HG03521 (cell line): ENCODE results near the gene KLHDC8B.

Experiments
- ATAC-seq: cut with Tn5 transposase; IDR thresholded peaks from one replicate; pipeline ENCODE4 v1.9.1; 2021; ENCODE audit warnings: mild to moderate bottlenecking, moderate library complexity; ENCODE audit not compliant: unreplicated experiment

The KLHDC8B gene

GRCh38 chr3:49158103-49158709, 13.2 kb upstream of the KLHDC8B start:
- ATAC-seq = no peak

- ATAC-seq = no peak
Observed at GRCh38 chr3:49158792-49159191, 12.6 kb upstream of the KLHDC8B start.

GRCh38 chr3:49161197-49161596, 10.2 kb upstream of the KLHDC8B start:
- ATAC-seq = no peak

- ATAC-seq = no peak
Observed at GRCh38 chr3:49161808-49162530, 9.4 kb upstream of the KLHDC8B start.

DNA sequence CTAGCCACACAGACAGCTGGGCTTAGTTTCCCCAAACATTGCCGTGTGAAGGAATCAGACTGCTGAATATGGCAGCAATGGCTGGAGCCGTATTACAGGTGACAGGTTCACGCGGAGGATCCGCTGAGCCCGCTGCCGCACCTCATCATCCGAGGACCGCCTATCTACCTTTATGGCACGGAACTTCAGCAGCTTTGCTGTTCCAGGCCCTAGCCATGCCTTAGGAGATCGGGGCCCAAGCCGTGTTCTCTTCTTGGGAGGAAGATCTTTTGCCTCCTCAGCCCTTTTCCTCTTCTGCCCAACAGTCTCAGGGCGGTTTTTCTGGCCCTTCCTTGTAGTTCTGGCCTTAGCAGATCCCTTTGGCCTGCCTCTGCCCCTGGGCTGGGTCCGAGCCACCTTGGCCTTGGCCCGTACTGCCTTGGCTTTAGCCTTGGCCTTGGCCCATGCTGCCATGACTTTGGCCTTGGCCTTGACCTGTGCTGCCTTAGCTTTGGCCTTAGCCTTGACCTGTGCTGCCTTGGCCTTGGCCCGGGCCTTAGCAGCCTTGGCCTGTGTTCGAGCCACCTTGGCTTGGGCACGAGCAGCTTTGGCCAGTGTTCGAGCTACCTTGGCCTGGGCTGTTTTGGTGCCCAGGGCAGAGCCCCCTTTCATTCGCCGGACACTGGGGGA, 8.5 kb upstream of the KLHDC8B start:
- no peak for ATAC-seq

- no peak for ATAC-seq
Observed at GRCh38 chr3:49163609-49164008, 7.8 kb upstream of the KLHDC8B start.

- ATAC-seq = no peak
Observed at GRCh38 chr3:49164983-49165720, 6.2 kb upstream of the KLHDC8B start.

GRCh38 chr3:49165771-49166751, 5.3 kb upstream of the KLHDC8B start, which contains the start of gene CCDC71:
CCDC71 (minus strand) TSS chr3:49166331; CDS start chr3:49164208, 2,123 bp downstream.
- peak; percentile 76 for ATAC-seq

DNA sequence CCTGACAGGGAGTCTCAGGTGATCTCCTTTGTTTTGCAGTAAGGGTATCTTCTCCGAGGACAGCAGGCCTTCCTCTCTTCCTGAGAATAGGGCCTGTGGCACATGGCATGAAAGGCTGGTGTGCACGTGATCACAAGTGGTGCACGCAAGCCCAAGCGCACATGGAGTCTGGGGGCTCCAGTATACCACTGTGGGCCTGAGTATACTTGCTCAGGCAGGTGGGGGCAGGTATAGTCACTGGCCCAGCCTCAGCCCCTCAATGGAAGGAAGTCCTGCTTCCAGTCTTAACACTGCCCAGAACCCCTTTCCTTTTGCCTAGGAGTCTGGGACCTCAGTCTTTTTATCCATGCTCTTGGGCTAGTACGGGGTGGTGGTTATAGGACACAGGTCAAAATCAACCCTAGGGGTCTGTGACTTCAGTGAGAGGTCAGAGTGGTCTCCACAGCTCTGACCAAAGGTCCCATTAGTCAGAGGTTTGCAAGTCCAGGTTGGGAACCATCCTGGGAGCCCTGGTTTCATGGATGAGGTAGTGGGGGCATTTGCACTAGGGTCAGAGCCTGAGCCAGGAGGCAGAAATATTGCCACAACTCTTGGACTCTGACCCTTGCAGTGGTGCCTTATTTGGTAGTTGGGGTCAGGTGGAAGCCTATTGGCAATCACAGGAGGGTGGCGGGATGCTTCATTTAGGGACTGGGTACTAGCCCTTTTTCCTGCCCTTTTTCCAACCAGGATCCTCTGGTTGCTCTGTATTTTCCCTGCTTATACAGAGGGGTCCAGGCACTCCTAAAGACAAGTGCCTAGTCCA, 4.4 kb upstream of the KLHDC8B start:
- no peak for ATAC-seq

DNA sequence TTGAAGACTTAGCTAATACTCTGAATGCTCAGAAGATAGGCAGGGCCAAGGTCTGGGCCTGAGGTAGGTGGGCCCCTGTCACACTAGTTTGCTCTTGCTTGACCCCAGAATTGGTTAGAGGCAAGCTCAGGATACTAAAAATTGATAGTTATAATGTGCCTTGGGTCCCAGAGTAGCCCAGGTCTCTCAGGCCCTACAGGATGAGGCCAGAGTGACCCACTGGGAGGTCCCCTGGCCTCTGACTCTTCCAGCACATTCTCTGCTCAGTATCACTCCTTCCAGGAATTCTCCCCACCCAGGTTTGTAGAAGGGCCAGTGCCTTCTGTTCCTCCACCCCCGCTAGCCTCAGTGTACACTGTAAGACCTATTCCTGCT, 667 bp upstream of the KLHDC8B start:
- ATAC-seq = no peak

GRCh38 chr3:49171775-49172500, 540 bp downstream of the KLHDC8B start:
- no peak for ATAC-seq

GRCh38 chr3:49172551-49173041, 1.2 kb downstream of the KLHDC8B start:
- ATAC-seq = no peak

DNA sequence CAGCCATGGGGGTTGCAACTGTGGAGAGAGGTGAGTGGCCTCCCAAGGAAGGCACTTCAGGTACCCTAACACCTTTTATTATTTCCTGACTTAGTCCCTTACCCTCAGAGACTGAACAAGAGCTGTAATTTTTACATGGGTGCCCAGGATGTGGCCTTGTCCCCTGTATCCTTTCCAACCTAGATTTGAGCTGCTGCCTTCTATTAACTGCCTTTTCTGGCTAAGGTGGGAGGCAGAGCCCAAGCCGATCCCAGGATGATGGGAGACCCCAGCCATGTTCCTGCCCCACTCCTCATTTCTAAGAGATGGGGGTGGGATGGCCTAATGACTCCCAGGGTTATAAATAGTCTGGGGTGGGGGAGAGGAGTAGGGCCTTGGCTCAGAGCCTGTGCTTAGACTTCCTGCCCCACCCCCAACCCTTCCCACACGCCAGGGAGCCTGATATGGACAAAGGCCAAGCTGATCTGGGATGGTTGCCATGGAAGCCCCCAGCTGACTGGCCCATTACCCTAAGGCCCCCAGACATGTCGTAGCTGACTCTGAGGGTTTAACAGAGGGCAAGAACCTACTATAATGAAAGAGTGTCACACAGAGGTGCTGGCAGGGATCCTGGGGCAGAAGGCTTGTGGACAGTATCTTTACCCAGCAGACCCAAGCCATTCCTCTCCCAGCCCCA, 1.9 kb downstream of the KLHDC8B start:
- no peak for ATAC-seq

DNA sequence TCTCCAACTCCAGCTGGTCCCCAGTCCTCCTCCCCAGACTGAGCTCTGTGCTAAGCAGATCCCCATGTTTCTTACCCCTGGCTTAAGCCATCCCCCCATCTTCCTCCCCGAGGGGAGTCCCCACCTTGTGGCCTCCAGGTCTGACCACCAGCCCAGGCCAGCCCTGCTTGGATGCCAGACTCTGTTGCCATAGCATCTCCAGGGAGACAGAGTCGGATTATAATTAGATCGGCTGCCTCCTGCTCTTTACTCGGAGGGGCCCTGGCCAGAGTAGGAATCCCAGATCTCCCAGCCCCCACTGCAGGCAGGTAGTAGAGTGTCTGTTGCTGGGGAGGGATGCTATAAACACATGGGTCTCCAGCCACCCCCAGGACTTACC, 2.4 kb downstream of the KLHDC8B start:
- no peak for ATAC-seq

- no peak for ATAC-seq
Observed at GRCh38 chr3:49174397-49174985, 3.1 kb downstream of the KLHDC8B start.

DNA sequence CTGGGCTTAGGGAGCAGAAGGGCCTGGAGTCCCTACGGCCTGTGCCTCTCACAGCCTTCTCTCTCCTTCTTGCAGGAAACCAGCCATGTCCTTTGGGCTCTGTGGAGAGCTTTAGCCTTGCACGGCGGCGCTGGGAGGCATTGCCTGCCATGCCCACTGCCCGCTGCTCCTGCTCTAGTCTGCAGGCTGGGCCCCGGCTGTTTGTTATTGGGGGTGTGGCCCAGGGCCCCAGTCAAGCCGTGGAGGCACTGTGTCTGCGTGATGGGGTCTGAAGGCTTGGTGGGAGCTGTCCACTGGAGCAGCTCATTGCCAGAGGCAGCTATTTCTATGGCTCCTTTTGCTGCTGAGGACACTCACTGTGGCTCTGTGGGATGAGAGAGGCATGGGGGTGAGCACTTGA, 4.1 kb downstream of the KLHDC8B start:
- no peak for ATAC-seq

- ATAC-seq = no peak
Observed at GRCh38 chr3:49177073-49177472, 5.7 kb downstream of the KLHDC8B start.

DNA sequence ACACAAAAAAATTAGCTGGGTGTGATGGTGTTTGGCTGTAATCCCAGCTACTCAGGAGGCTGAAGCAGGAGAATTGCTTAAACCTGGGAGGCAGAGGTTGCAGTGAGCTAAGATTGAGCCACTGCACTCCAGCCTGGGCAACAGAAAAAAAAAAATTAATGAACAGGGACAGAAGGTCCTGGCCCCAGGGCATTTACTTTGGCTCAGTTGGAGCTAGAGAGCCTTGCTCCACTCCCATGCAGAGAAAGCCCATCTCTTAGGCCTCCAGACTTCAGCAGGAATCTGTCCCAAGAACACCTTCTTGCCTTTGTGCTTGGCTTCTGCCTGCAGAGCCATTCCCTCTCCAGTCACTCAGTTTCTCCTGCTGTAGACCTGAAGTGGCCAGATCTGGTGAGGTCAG, 8.7 kb downstream of the KLHDC8B start:
- ATAC-seq = no peak
